Heart right ventricle (tissue), 16 donors: ENCODE results near the gene CEP170B. TPM values are rescaled to one million over a fixed set of nuclear protein-coding genes. Genes with fewer than 3 reads are reported as not detected.

Experiments used
- ATAC-seq, 8 donors: fragments of 200-7000 bp; cut with Tn5 transposase; one replicate each; pipeline ENCODE4 v1.9.1; 2020; ENCODE audit warnings: mild to moderate bottlenecking in 8 of 8, moderate library complexity in 8 of 8, moderate number of reproducible peaks in 1 of 8
- DNase-seq, 2 donors: peaks; one replicate each; pipeline ENCODE4 v3.0.0-alpha.2; 2020
- H3K27ac ChIP-seq, 10 donors: fragments of 200-600 bp; sonication (generic) in 2 of 10; one replicate each; pipeline versions ENCODE4 v1.5.0 to v1.8.0; 2020 to 2022; ENCODE audit warnings: mild to moderate bottlenecking in 3 of 10
- H3K27me3 ChIP-seq, 7 donors: fragments of 200-600 bp; one replicate each; pipeline ENCODE4 v1.8.0; 2021 to 2022; ENCODE audit warnings: mild to moderate bottlenecking in 2 of 7
- H3K36me3 ChIP-seq, 9 donors: fragments of 200-600 bp; sonication (generic) in 1 of 9; one replicate each; pipeline versions ENCODE4 v1.5.0 to v1.8.0; 2020 to 2022; ENCODE audit warnings: mild to moderate bottlenecking in 2 of 9
- H3K4me1 ChIP-seq, 9 donors: fragments of 200-600 bp; sonication (generic) in 1 of 9; one replicate each; pipeline versions ENCODE4 v1.5.0 to v1.8.0; 2020 to 2022; ENCODE audit warnings: mild to moderate bottlenecking in 4 of 9
- H3K4me3 ChIP-seq, 10 donors: fragments of 200-600 bp; sonication (generic) in 2 of 10; one replicate each; pipeline versions ENCODE4 v1.5.0 to v1.8.0; 2020 to 2022; ENCODE audit warnings: mild to moderate bottlenecking in 7 of 10, moderate library complexity in 2 of 10
- H3K9me3 ChIP-seq, 11 donors: fragments of 200-600 bp in 10 of 11; sonication (generic) in 2 of 11; one replicate each; pipeline versions ENCODE4 v1.5.0 to v1.8.0; 2013 to 2022; ENCODE audit warnings: mild to moderate bottlenecking in 2 of 11, control low read depth in 1 of 11, moderate library complexity in 1 of 11
- WGBS, 2 donors: extraction: QIAGEN DNeasy Blood & Tissue Kit; methylation state at CpG; one replicate each; pipeline ENCODE4 v1.1.7; 2013; ENCODE audit warnings: inconsistent platforms in 1 of 2; 5-methylcytosine and 5-hydroxymethylcytosine counted together
- intact Hi-C, 10 donors: fragments of 100-400 bp; cut with DNase I; formaldehyde crosslinking; loops; one replicate each; pipeline versions ENCODE4 v1.11.1 to v1.14.2; 2022
- polyA plus RNA-seq, 2 donors: library from polyadenylated mRNA; stranded (reverse); fragments of 200-250 nt; gene quantifications; one replicate each; pipeline ENCODE4 v1.2.3, GENCODE V29; 2013
- total RNA-seq, 10 donors: library from RNA; stranded (reverse); fragmentation: NEBNext Ultra II Directional in 3 of 10; extraction: Animal tissue kit (Norgen Biotek cat#: 25700) in 3 of 10; gene quantifications; one replicate each; pipeline versions ENCODE4 v1.2.1 to v1.2.4, GENCODE V29; 2021 to 2023
- TF ChIP-seq, protein P1 (sequence below), 9 donors: fragments of 200-600 bp; sonication (generic) in 2 of 9; IDR thresholded peaks; one replicate each; pipeline versions ENCODE4 v1.5.0 to v1.8.0; 2021 to 2022; ENCODE audit warnings: antibody characterized with exemption in 9 of 9, mild to moderate bottlenecking in 5 of 9, moderate library complexity in 1 of 9
- donor health status: Arrhythmogenic right ventricular cardiomyopathy.
- donor health status: ischemic (EF 13 %, LVEDD 7.1; RV severe dilation, severe dysfunction).
- donor health status: healthy with polysubstance abuse.
- donor health status: DM: no; HTN: yes; CAD: no.
- donor health status: DM: no; HTN: no; CAD: no.
- donor health status: ischemic (EF 25% LVEDD 6.9; RV normal size, moderate dysfunction).
- donor health status: ischemic (EF 25% LVEDD 5.7; RV mildly dilated, moderate dysfunction).
- donor health status: healthy.
- donor health status: DM: yes; HTN: yes; CAD: no.
- donor health status: Ischemic cardiomyopathy.
- donor health status: ischemic (EF 35%, LVEDD 5.7; RV mildly dilated, moderate dysfunction).
- donor health status: nonischemic (EF 11% LVEDD 7.7; RV severe dilation, severe dysfunction).
- donor health status: DM: yes; HTN: yes; CAD: no.
- donor health status: PGD.
- donor health status: ischemic (EF 29% LVEDD 5.4; RV normal size, mild dysfunction).
- donor health status: nonischemic (EF 23%, LVEDD 6.1; RV moderate dilation, normal function).

CEP170B gene
- total and polyA plus RNA-seq, 12 donors: 6.8 to 13.6 (median 11.8) TPM

DNA sequence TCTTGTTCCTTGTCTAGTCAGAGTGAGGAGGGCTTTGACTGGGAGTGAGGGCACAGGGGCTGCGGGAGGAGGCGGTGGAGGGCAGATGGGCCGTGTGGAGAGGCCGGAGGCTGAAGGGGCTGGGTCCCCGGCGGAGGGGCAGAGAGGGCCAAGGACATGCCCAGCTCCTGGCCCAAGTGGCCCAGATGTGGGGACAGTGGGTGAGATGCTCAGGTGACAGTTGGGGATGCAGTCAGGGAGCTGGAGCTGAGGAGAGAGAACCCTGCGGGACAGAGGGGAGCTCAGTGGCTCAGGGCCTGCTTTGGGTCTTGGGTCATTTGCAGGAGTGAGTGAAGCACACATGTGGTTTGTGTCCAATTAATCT, 33.1 kb downstream of the CEP170B start:
- ATAC-seq: no peak
- no peak overlapping the region for H3K27ac ChIP-seq
- WGBS, 2 donors: 95 to 99% methylated on average over 7 of the region's 7 CpGs
- TF ChIP-seq, protein P1, sequence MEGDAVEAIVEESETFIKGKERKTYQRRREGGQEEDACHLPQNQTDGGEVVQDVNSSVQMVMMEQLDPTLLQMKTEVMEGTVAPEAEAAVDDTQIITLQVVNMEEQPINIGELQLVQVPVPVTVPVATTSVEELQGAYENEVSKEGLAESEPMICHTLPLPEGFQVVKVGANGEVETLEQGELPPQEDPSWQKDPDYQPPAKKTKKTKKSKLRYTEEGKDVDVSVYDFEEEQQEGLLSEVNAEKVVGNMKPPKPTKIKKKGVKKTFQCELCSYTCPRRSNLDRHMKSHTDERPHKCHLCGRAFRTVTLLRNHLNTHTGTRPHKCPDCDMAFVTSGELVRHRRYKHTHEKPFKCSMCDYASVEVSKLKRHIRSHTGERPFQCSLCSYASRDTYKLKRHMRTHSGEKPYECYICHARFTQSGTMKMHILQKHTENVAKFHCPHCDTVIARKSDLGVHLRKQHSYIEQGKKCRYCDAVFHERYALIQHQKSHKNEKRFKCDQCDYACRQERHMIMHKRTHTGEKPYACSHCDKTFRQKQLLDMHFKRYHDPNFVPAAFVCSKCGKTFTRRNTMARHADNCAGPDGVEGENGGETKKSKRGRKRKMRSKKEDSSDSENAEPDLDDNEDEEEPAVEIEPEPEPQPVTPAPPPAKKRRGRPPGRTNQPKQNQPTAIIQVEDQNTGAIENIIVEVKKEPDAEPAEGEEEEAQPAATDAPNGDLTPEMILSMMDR (IDR thresholded peaks at IDR 0.05): no peak
- no peak for DNase-seq
- peaks cover 0 to 8% (median 0%) of the 10 kb centered on the region in 9 donors for H3K36me3 ChIP-seq
- H3K9me3 ChIP-seq: no peaks in the 10 kb centered on the region
- peaks cover 0 to 2% (median 0%) of the 10 kb centered on the region in 7 donors for H3K27me3 ChIP-seq
- intact Hi-C loops: loop anchor here in 7 of 10 donors (2.0 to 10.0 kb wide), 4 partner anchors 77 to 149 kb away; partner anchors contain the start of gene AHNAK2 (in 1 of the 7)
- peaks cover 5 to 30% (median 17%) of the 10 kb centered on the region in 9 donors for H3K4me1 ChIP-seq
- H3K4me3 ChIP-seq: no peak overlapping the region

DNA sequence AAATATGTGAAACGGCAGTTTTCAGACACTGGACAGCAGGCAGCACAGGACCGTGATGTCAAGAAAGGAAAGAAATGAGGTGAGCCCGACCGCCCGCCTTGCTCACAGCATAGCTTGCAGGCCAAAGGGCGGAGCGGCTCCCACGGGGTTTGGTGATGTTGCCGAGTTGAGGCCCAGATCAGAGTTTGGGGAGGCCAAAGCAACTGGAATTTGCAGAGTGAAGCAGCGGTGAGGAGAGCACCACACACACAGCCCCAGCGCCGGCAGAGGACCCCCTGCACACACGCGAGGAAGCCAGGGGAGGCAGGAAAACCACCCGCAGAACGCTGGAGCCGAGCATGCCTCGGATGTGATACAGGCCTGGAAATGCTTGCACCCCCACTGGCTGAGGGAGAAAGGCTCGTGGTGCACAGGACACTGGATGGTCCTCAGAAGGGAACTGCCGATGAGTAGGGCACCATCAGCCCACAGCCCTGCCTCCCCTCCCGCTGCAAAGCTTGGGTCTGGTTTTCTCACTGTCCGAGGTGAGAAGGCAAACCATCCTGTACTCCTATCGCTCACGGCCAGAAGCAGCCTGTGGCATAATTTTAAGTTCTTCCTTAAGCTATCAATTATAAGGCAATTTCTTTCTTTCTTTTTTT, 33.9 kb downstream of the CEP170B start:
- Histone ChIP-seq H3K27me3 (peaks cover 0 to 9% (median 0%) of the 10 kb centered on the region in 7 donors), H3K9me3 (no peaks in the 10 kb centered on the region), H3K27ac (no peak overlapping the region), H3K4me3 (no peak overlapping the region), H3K4me1 (peaks cover 5 to 29% (median 17%) of the 10 kb centered on the region in 9 donors), H3K36me3 (no peaks in the 10 kb centered on the region)
- 66 to 68% methylated on average over 24 of the region's 24 CpGs for WGBS, 2 donors
- TF ChIP-seq, protein P1 (IDR thresholded peaks at IDR 0.05): no peak
- DNase-seq (no peak), ATAC-seq (no peak)
- intact Hi-C loops: loop anchor here in 7 of 10 donors (2.0 to 10.0 kb wide), 4 partner anchors 76 to 148 kb away; partner anchors contain the start of gene AHNAK2 (in 1 of the 7)

DNA sequence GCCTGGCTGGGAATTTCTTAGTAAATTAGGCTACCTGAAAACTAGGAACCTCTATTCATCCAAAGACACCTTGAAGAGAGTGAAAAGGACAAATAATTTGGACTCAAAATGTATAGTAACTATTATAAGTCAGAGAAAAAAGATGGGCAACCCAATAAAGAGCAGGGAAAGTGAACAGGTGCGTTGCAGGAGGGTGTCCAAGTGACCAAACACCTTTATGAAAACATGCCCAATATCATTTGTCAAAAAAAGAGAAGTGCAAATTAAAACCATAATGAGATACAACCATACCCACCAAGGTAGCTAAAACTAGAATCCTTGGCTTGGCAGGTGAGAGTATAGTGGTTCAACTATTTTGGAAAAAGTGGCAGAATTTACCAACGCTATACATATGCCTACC, 34.7 kb downstream of the CEP170B start:
- DNase-seq (no peak), ATAC-seq (no peak)
- TF ChIP-seq, protein P1 (IDR thresholded peaks at IDR 0.05): no peak
- WGBS, 2 donors: 46 to 63% methylated on average over 2 of the region's 2 CpGs
- Histone ChIP-seq H3K27me3 (peaks cover 0 to 14% (median 0%) of the 10 kb centered on the region in 7 donors), H3K27ac (no peak overlapping the region), H3K9me3 (no peaks in the 10 kb centered on the region), H3K4me3 (no peak overlapping the region), H3K36me3 (no peaks in the 10 kb centered on the region), H3K4me1 (peaks cover 5 to 21% (median 11%) of the 10 kb centered on the region in 9 donors)
- intact Hi-C loops: loop anchor here in 7 of 10 donors (2.0 to 10.0 kb wide), 5 partner anchors 75 to 1957 kb away; partner anchors contain the start of gene AHNAK2 (in 1 of the 7)

DNA sequence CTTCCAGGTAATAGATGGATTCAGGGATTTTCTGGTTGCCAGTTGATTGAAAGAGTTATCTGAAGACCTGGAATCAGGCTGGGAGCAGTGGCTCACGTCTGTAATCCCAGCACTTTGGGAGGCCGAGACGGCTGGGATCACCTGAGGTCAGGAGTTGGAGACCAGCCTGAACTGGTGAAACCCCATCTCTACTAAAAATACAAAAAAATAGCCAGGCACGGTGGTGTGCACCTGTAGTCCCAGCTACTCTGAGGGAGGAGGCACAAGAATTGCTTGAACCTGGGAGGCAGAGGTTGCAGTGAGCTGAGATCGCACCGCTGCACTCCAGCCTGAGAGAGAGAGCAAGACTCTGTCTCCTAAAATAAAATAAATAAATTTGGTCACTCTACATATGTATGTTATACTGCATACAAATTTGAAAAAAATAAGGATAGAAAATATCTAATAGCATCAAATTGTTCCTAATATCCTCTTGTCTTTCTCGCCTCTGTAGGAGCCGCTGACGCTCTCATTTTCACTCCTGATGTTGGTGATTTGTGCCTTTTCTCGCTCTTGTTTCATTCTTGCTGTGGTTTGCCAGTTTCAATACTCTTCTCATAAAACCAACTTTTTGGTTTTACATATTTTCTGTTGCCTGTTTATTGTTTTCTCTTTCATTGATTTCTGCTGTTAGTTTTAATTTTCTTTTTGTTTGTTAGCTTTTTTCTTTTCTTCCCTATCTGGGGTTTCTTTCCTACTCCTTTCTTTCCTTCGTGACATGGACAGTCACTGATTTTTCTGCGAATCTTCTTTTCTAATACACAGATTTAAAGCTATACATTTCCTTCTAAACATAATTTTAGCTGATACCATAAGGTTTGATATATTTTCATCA, 35.8 kb downstream of the CEP170B start:
- Histone ChIP-seq H3K4me1 (peaks cover 0 to 10% (median under 1%) of the 10 kb centered on the region in 9 donors), H3K9me3 (no peaks in the 10 kb centered on the region), H3K27ac (no peak overlapping the region), H3K36me3 (no peaks in the 10 kb centered on the region), H3K4me3 (no peak overlapping the region), H3K27me3 (peaks cover 0 to 14% (median 0%) of the 10 kb centered on the region in 7 donors)
- intact Hi-C loops: loop anchor here in 1 of 10 donors (5.0 kb wide), 1 partner anchor 1959 kb away; no protein-coding TSS in a partner anchor
- 81 to 82% methylated on average over 12 of the region's 12 CpGs for WGBS, 2 donors
- TF ChIP-seq, protein P1 (IDR thresholded peaks at IDR 0.05): no peak
- DNase-seq (no peak), ATAC-seq (no peak)
